NCI-H526 treated with DMSO at 0.1 percent for 48 hours (cell line): ENCODE results near the gene CHN1.

ENCODE experiments used
- DNase-seq: peaks from one replicate; lab custom pipeline; 2025; lab: John Stamatoyannopoulos, UW

The CHN1 gene

GRCh38 chr2:174787487-174788205, 217.5 kb downstream of the CHN1 start:
- DNase-seq, result no peak

DNA sequence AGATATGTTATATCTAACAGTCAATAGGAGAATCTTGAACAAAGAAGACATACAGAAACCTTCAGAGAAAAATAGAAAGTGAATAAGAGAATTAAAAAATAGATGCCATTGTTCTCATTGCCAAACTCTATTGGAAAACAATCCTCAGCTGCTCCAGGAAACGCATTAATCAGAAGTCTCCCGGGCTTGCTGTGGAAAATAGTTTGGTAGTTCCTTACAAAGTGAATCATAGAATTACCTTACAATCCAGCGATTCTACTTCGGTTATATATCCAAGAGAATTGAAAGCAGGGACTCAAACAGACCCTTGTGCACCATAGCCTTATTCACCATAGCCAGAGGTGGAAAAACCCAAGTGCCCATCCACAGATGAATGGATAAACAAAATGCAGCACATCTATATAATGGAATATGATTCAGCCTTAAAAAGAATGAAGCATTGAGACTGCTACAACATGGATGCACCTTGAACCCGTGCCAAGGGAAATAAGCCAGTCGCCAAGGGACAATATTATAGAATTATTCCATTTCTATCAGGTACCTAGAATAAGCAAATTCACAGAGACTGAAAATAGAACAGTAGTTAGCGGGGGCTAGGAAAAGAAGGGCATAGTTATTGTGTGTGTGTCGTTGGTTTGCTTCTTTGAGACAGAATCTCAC, 219.0 kb downstream of the CHN1 start:
- no peak for DNase-seq

GRCh38 chr2:174785481-174785880, 219.7 kb downstream of the CHN1 start:
- no peak for DNase-seq

DNA sequence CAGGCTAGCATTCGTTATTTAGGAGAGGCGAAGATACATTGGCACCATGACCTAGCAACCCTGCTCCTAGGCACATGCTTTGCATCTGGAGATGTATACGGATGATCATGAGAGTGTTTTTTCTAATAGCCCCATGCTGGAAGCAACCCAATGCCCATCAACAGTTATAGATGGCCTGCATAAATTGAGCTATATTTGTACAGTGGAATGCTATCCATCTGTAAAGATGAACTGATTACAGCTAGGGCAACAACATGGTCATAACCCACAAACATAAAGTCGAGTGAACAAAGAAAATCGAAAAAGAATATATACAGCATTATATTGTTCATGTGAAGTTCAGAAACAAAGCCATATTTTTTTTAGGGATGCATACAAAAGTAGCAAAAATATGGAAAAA, 220.3 kb downstream of the CHN1 start:
- no peak for DNase-seq

DNA sequence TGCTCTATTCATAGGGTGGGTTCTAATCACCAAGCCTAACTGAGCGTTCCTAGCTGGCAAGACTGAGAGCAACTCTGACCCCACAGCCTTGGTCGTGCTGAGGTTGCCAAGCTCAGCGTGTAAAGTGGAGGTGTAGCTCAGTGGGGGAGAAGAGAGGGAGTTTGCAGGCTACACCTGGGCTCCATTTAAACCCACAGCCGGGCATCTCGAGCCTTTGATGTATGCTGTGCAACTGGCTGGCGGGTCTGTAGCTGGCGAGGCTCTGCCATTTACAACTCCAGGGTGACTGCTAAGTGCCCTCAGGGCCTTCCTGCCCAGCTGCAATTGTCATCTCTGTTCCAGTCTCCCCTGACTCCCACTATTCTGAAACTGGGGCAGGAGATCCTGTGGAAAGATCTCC, 220.9 kb downstream of the CHN1 start:
- DNase-seq, result no peak

- DNase-seq, result no peak
These were observed 223.2 kb downstream of the CHN1 start for GRCh38 chr2:174781996-174782395.

- no peak for DNase-seq
These were observed 223.9 kb downstream of the CHN1 start for GRCh38 chr2:174781298-174781697.

GRCh38 chr2:174780856-174781255, 224.3 kb downstream of the CHN1 start:
- no peak for DNase-seq

GRCh38 chr2:174780191-174780840, 224.9 kb downstream of the CHN1 start:
- DNase-seq, result no peak

DNA sequence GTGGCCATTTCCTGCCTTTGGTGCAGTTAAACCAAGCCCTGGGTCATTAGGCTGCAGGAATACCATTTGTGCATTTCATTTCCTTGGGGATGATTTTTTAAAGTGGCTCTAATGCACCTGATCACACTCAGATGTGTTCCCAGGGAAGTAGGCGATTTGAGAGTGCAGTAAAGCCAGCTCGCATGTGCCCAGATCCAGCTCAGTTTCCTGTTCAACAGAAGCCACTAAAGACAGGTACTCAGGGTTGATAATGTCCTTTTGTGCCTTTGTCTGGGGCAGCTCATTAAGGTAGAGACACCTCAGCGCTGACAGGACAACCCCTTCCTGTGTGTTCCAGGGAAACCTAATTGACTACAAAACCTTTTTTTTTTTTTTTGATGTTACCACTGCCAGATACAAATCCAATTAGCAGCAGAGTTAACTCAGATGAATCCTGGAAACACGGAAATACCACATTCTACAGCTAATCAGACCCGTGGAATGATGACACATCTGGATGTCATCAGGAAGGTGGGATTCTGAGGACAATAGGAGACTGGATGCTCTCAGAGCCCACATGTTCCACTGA, 225.7 kb downstream of the CHN1 start:
- no peak for DNase-seq

- DNase-seq, result no peak
These were observed 226.8 kb downstream of the CHN1 start for GRCh38 chr2:174778085-174778981.

DNA sequence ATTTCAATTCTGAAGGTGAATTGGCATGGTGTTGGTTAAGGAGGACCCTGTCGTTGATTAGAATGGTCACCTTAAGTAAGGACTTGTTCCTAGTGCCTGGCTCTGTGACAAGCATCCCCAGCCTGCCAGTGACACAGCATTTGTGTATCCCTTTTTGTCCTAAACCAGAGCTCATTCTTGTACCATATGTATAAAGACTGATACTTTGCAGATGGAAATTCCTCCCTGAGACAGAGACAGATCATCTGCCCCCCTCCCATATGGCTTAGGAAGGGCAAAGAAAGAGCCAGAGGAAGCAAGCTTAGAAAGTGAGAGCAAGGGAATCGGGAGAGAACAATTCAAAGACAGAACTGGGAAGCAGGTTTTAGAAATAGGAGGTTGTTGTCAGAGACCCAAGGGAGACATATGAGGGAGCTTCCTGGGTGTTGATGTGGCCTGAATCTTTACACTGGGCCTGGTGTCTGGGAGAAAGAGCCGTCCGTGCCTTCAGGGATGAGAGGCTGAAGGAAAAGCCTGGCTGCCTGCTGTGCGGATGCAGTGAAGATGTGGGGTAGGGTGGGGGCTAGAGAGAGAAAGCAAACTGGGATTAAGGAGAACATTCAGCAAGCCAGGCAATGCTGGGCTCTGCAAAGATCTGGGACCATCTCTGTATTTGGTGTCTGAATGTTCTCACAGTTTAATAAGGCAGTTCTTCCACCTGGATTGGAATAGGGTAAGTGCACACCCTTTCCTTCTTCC, 227.7 kb downstream of the CHN1 start:
- no peak for DNase-seq

- DNase-seq, result no peak
These were observed 228.5 kb downstream of the CHN1 start for GRCh38 chr2:174776675-174777074.

GRCh38 chr2:174776223-174776622, 229.0 kb downstream of the CHN1 start:
- DNase-seq, result no peak

DNA sequence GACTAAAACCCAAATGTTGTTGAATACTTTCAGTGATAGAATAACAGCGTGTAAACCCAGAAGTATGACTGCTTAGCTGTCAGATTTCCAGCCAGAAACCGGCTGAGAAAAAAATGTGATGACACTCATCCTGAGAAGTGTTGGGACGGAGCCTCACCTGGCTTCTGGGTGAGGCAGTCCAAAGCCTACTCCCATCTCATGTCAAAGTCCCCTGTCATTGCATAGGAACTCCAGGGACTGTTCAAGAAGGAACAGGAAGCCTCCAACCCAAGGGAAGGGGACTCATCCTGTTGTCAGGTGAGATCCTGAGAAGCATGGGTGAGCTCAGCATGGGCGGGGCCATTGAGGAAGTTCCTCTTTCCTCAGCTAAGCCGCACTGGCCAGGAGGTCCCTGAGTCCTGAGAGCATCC, 229.6 kb downstream of the CHN1 start:
- no peak for DNase-seq

GRCh38 chr2:174774886-174775285, 230.3 kb downstream of the CHN1 start:
- peak; percentile 12 for DNase-seq

- DNase-seq, result no peak
These were observed 232.0 kb downstream of the CHN1 start for GRCh38 chr2:174773215-174773614.

DNA sequence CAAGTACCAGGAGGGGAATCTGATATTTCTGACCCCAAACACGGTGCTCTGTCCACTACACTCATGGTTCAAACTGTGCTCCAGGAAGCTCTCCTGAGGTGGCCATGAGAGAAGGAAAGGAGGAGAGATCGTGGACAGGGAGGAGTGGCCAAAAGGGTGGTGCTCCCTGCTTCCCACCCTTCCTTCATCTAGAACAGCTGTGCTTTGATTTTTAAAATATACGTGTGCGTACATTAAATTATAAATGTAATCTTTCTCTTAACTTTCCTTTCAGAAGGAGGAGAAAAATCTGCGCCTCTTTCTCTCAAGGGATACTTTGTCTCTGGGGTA, 232.7 kb downstream of the CHN1 start:
- no peak for DNase-seq

DNA sequence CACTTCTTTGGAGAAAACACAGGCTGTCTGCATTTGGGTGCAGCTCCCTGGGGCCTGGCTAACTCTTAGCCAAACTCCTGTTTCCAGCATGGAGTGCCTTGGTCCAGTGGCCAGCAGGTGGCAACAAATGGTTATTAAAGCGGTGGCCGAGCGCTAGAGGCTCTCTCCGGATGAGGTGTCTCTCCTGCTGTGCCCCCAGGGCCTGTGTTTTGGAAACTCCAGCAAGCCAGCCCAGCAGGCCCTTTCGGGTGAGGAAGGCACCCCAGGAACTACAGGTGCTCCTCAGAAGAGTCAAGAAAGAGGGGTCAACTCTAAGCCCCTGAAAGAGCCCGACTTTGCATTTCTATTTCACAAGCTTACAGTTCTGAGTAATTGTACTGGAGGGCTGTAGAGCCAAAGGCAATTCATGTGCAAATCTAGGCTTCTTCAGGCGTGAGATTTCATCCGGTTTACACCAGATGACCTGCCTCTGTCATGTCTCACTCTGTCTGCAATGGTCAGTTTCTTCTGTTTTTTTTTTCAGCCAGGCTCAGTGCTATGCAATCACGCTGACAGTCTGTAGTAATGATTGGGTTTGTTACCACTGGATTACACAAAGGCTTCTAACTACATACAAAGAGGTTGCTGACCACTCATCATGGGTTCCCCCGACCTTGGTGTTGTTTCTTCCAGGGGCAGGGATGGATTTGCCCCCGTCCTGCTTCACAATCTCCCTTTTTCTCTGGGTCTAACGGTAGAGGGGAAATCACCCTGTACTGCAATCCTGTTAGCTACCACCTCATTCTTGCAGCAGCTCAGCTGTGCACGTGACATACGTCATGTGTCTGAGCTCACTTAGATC, 233.3 kb downstream of the CHN1 start:
- DNase-seq, result peak; percentile 28

DNA sequence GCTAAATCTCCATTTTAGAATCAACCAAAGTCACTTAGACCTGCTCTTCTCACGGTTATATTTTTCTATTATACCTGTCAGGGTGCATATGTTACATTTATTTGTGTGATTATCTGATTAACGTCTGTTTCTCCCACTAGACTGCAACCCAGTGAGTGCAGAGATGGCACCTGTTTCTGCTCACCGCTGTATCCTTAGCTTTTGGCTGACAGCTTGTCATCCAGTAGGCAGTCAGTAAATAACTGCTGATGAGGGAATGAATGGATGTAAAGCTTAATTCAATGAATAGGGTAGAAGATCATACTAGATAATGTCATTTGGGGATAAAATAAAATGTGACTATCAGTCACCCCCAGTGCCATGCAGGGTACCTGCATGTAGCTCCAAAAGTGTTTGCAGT, 234.0 kb downstream of the CHN1 start:
- no peak for DNase-seq
